Mucosa of rectum (tissue), 2 donors: Measurements from ENCODE around the gene KRTAP10-7.
"Not testable (repeated sequence)": the region's sequence is repeated elsewhere in the genome, so short reads cannot be mapped to it uniquely, and the experiment has no call there.

Experiments used
- H3K27ac ChIP-seq, 2 donors: one replicate each; pipeline ENCODE4 v1.7.0; 2013; ENCODE audit warnings: inconsistent platforms in 2 of 2, low read depth in 2 of 2, low read length in 2 of 2
- H3K27me3 ChIP-seq, 2 donors: one replicate each; pipeline ENCODE4 v1.7.0; 2013; ENCODE audit warnings: low read length in 2 of 2; ENCODE audit not compliant: control insufficient read depth in 2 of 2, insufficient read depth in 2 of 2
- H3K36me3 ChIP-seq, 2 donors: one replicate each; pipeline ENCODE4 v1.7.0; 2013; ENCODE audit warnings: low read length in 2 of 2; ENCODE audit not compliant: control insufficient read depth in 2 of 2, insufficient read depth in 2 of 2
- H3K4me1 ChIP-seq, 2 donors: one replicate each; pipeline ENCODE4 v1.7.0; 2013; ENCODE audit warnings: low read length in 2 of 2, mild to moderate bottlenecking in 1 of 2; ENCODE audit not compliant: control insufficient read depth in 2 of 2, insufficient read depth in 2 of 2
- H3K4me3 ChIP-seq, 2 donors: one replicate each; pipeline ENCODE4 v1.7.0; 2013; ENCODE audit warnings: low read length in 2 of 2
- H3K9ac ChIP-seq, 2 donors: one replicate each; pipeline ENCODE4 v1.7.0; 2013; ENCODE audit warnings: low read length in 2 of 2, low read depth in 1 of 2, mild to moderate bottlenecking in 1 of 2
- H3K9me3 ChIP-seq, 2 donors: one replicate each; pipeline ENCODE4 v1.7.0; 2013; ENCODE audit warnings: low read length in 2 of 2; ENCODE audit not compliant: control insufficient read depth in 2 of 2
- donor health status: healthy.
- donor health status: Normal muscosa, but diverticular disease.

Gene KRTAP10-7, protein sequence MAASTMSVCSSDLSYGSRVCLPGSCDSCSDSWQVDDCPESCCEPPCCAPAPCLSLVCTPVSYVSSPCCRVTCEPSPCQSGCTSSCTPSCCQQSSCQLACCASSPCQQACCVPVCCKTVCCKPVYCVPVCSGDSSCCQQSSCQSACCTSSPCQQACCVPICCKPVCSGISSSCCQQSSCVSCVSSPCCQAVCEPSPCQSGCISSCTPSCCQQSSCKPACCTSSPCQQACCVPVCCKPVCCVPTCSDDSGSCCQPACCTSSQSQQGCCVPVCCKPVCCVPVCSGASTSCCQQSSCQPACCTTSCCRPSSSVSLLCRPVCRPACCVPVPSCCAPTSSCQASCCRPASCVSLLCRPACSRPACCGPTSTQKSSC

DNA sequence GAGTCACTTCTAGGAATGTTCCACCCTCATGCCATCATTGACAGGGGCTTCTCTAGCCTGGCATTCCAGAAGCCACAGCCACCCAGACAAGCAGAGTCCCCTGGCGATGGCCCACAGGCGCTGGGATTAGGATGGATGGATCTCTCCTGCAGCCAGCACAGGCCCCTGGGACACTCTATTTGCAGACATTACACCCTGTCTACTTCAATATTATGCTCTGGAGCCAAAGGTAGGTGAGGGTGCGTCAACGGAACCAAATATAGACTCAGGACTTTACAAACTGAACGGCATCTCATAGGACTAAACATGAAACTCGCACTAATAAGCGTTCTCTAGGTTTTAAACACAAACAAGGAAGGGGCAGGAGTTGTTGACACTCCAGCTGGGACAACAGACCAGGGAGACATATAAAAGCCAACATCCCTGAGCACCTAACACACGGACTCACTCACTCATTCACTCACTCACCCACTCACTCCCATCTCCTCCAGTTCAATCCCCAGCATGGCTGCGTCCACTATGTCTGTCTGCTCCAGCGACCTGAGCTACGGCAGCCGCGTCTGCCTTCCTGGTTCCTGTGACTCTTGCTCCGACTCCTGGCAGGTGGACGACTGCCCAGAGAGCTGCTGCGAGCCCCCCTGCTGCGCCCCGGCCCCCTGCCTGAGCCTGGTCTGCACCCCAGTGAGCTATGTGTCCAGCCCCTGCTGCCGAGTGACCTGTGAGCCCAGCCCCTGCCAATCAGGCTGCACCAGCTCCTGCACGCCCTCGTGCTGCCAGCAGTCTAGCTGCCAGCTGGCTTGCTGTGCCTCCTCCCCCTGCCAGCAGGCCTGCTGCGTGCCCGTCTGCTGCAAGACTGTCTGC is at the start of gene KRTAP10-7:
KRTAP10-7 (plus strand) TSS at position 480 of the 861 bp plus-strand sequence; CDS start at position 505, 25 bp downstream.
- H3K4me3 ChIP-seq, H3K27ac ChIP-seq, H3K9ac ChIP-seq, H3K4me1 ChIP-seq, H3K9me3 ChIP-seq, H3K36me3 ChIP-seq: not testable (repeated sequence)
- peaks cover 2 to 12% of the 10 kb centered on the region in 2 donors for H3K27me3 ChIP-seq

DNA sequence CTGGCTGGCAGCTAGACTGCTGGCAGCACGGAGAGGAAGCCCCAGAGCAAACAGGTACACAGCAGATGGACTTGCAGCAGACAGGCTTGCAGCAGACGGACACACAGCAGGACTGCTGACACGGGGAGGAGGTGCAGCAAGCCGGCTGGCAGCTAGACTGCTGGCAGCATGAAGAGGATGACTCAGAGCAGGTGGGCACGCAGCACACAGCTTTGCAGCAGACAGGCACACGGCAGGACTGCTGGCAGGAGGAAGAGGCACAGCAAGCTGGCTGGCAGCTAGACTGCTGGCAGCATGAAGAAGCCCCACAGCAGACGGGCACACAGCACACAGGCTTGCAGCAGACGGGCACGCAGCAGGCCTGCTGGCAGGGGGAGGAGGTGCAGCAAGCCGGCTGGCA is 49.6 kb upstream of the KRTAP10-7 start:
- H3K27me3 ChIP-seq: peaks cover 0 to 2% of the 10 kb centered on the region in 2 donors
- H3K9ac ChIP-seq: no peak overlapping the region
- H3K36me3 ChIP-seq: no peaks in the 10 kb centered on the region
- no peak overlapping the region for H3K4me3 ChIP-seq
- H3K9me3 ChIP-seq: no peaks in the 10 kb centered on the region
- no peaks in the 10 kb centered on the region for H3K4me1 ChIP-seq
- no peak overlapping the region for H3K27ac ChIP-seq

GRCh38 chr21:44551340-44551961 is 48.9 kb upstream of the KRTAP10-7 start, which contains the start of gene KRTAP10-2:
Gene KRTAP10-2 (minus strand): TSS chr21:44551505. CDS start chr21:44551458, 47 bp downstream.
- Histone ChIP-seq H3K36me3 (no peaks in the 10 kb centered on the region), H3K4me3 (no peak within 1 kb of the TSS), H3K9me3 (no peaks in the 10 kb centered on the region), H3K27me3 (peaks cover 0 to 2% of the 10 kb centered on the region in 2 donors), H3K4me1 (no peaks in the 10 kb centered on the region), H3K27ac (no peak within 1 kb of the TSS), H3K9ac (no peak within 1 kb of the TSS)

DNA sequence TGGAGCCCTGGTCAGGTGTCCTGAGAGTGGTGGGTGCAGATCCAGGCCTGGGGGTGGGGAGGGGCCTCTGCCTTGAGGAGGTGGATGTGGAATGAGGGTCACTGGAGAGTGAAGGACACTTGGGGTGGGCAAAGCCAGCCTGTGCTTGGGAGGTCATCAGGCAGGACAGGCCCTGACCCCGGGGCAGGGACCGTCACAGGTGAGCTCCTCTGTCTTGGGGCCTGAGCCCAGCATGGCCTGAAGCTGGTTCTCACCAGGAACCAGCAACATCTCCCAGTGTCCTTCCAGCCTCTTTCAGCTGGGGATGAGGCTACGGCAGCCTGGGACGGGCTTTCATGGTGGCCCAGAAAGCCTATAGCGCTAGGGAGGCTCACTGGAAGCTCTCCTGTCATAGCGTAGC is 48.3 kb upstream of the KRTAP10-7 start:
- Histone ChIP-seq H3K36me3 (no peaks in the 10 kb centered on the region), H3K9ac (no peak overlapping the region), H3K4me3 (no peak overlapping the region), H3K9me3 (no peaks in the 10 kb centered on the region), H3K27me3 (peaks cover 0 to 2% of the 10 kb centered on the region in 2 donors), H3K4me1 (no peaks in the 10 kb centered on the region), H3K27ac (no peak overlapping the region)

GRCh38 chr21:44552681-44553080 is 47.7 kb upstream of the KRTAP10-7 start:
- Histone ChIP-seq H3K27me3 (peaks cover 3 to 4% of the 10 kb centered on the region in 2 donors), H3K4me3 (no peak overlapping the region), H3K9me3 (no peaks in the 10 kb centered on the region), H3K36me3 (no peaks in the 10 kb centered on the region), H3K9ac (no peak overlapping the region), H3K27ac (no peak overlapping the region), H3K4me1 (no peaks in the 10 kb centered on the region)

DNA sequence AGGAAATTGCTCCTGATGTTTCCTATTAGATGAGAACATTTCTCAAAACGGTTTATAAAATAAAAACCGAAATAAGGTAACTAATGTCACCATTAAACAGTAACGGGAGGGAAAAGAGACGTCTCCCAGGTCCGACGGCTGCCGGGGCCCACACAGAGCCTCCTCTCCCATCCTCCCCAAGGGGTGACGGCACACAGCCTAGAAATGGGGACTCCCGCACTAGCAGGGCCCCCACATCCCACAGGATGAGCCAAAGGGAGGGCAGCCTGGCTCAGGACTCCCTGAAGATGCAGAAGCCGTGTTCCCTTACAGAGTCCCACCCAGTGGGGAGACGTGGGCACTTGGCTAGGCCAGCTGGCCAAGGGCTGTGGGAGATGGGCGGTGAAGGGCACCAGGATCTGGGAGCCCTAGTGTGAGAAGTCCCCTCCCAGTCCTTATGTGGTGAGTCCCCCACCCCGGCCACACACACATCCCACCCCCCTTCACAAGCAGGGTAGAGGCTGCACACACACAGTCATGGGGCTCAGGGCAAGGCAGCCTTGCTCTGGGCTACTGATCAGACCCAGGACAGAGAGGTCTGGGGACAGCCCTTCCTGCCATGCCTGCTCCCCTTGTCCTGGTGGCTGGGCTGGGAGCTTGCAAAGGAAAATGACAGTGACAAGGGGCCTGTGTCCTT is 45.1 kb upstream of the KRTAP10-7 start:
- H3K27me3 ChIP-seq: peaks cover 5 to 6% of the 10 kb centered on the region in 2 donors
- no peaks in the 10 kb centered on the region for H3K9me3 ChIP-seq

GRCh38 chr21:44556879-44557278 is 43.5 kb upstream of the KRTAP10-7 start:
- Histone ChIP-seq H3K4me3 (no peak overlapping the region), H3K4me1 (no peaks in the 10 kb centered on the region), H3K36me3 (no peaks in the 10 kb centered on the region), H3K9me3 (no peaks in the 10 kb centered on the region), H3K9ac (no peak overlapping the region), H3K27me3 (peaks cover 5 to 6% of the 10 kb centered on the region in 2 donors), H3K27ac (no peak overlapping the region)

More for the DNA sequence above, 45.1 kb upstream of the KRTAP10-7 start:
- no peaks in the 10 kb centered on the region for H3K4me1 ChIP-seq
- no peak overlapping the region for H3K4me3 ChIP-seq
- no peak overlapping the region for H3K27ac ChIP-seq
- no peak overlapping the region for H3K9ac ChIP-seq
- no peaks in the 10 kb centered on the region for H3K36me3 ChIP-seq

GRCh38 chr21:44557491-44558328 is 42.7 kb upstream of the KRTAP10-7 start:
- no peaks in the 10 kb centered on the region for H3K4me1 ChIP-seq
- no peak overlapping the region for H3K27ac ChIP-seq
- no peak overlapping the region for H3K4me3 ChIP-seq
- H3K9me3 ChIP-seq: no peaks in the 10 kb centered on the region
- H3K27me3 ChIP-seq: peaks cover 5 to 6% of the 10 kb centered on the region in 2 donors
- no peak overlapping the region for H3K9ac ChIP-seq
- no peaks in the 10 kb centered on the region for H3K36me3 ChIP-seq

- H3K36me3 ChIP-seq, H3K27me3 ChIP-seq, H3K9me3 ChIP-seq, H3K9ac ChIP-seq, H3K4me1 ChIP-seq, H3K4me3 ChIP-seq, H3K27ac ChIP-seq: not testable (repeated sequence)
Observed at GRCh38 chr21:44558329-44558675, 42.1 kb upstream of the KRTAP10-7 start.
